Urinary bladder (tissue), 4 donors: ENCODE results near the gene TMEM45B. TPM values are rescaled to one million over a fixed set of nuclear protein-coding genes. Genes with fewer than 3 reads are reported as not detected.
"Not testable (repeated sequence)": the region's sequence is repeated elsewhere in the genome, so short reads cannot be mapped to it uniquely, and the experiment has no call there.

ENCODE experiments used
- DNase-seq: peaks from one replicate; pipeline ENCODE4 v3.0.0-alpha.2; 2015; ENCODE audit errors: extremely low spot score
- H3K27ac ChIP-seq: one replicate; pipeline ENCODE4 v1.5.1; 2013; ENCODE audit warnings: low read depth, mild to moderate bottlenecking, moderate library complexity
- H3K36me3 ChIP-seq: one replicate; pipeline ENCODE4 v1.6.1; 2013; ENCODE audit warnings: mild to moderate bottlenecking, moderate library complexity; ENCODE audit not compliant: insufficient read depth
- H3K4me1 ChIP-seq: one replicate; pipeline ENCODE4 v1.6.1; 2013; ENCODE audit warnings: mild to moderate bottlenecking, moderate library complexity; ENCODE audit not compliant: insufficient read depth
- H3K4me3 ChIP-seq: one replicate; pipeline ENCODE4 v1.5.1; 2013; ENCODE audit warnings: low read depth, low read length
- WGBS: extraction: QIAGEN DNeasy Blood & Tissue Kit; methylation state at CpG from one replicate; pipeline ENCODE4 v1.1.7; 2013; 5-methylcytosine and 5-hydroxymethylcytosine counted together
- polyA plus RNA-seq: library from polyadenylated mRNA; stranded (reverse); fragments of 200-250 nt; gene quantifications from one replicate; pipeline ENCODE4 v1.2.3, GENCODE V29; 2013
- total RNA-seq: library from RNA; depleted of rRNA; stranded (reverse); fragments of >200 nt; gene quantifications from one replicate; pipeline ENCODE4 v1.2.3, GENCODE V29; 2014
- donor health status: healthy with polysubstance abuse.
- donor health status: healthy.

The TMEM45B gene
- total and polyA plus RNA-seq, 2 donors, result 4.5 to 18.2 TPM

GRCh38 chr11:129819237-129819636 is 3.6 kb downstream of the TMEM45B start:
- Histone ChIP-seq H3K36me3 (no peaks in the 10 kb centered on the region), H3K4me3 (no peak overlapping the region), H3K4me1 (peaks cover 2% of the 10 kb centered on the region), H3K27ac (no peak overlapping the region)
- WGBS, result 66% methylated on average over 9 of the region's 9 CpGs
- DNase-seq, result no peak

GRCh38 chr11:129820228-129820627 is 4.6 kb downstream of the TMEM45B start:
- not testable (repeated sequence) for DNase-seq, H3K4me3 ChIP-seq, H3K36me3 ChIP-seq, H3K27ac ChIP-seq, H3K4me1 ChIP-seq
- 94% methylated on average over 6 of the region's 6 CpGs for WGBS

DNA sequence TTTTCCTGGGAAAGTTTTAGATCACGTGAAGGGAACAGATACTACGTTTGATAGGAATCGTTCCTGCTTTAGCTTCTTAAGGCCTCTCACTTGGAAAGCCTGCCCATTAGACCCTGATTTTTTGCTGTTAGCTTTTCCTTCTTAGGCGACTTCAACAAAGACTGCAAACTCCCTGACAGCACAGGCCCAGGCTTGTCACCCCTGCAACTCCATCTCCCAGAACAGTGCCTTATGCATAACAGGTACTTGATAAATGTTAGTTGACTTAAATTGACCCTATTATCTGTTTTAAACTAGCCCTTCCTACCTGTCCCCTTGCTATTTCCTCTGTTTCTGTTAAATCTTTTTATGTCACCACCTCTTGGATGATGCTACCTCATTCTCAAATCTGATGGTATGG is 7.6 kb downstream of the TMEM45B start:
- not testable (repeated sequence) for H3K36me3 ChIP-seq, DNase-seq, H3K4me3 ChIP-seq, H3K27ac ChIP-seq, H3K4me1 ChIP-seq
- 77% methylated on average over 4 of the region's 4 CpGs for WGBS

- not testable (repeated sequence) for H3K4me1 ChIP-seq, H3K4me3 ChIP-seq, H3K36me3 ChIP-seq, H3K27ac ChIP-seq, DNase-seq
- 74% methylated on average over 3 of the region's 3 CpGs for WGBS
Measured at GRCh38 chr11:129823799-129824198, 8.2 kb downstream of the TMEM45B start.

DNA sequence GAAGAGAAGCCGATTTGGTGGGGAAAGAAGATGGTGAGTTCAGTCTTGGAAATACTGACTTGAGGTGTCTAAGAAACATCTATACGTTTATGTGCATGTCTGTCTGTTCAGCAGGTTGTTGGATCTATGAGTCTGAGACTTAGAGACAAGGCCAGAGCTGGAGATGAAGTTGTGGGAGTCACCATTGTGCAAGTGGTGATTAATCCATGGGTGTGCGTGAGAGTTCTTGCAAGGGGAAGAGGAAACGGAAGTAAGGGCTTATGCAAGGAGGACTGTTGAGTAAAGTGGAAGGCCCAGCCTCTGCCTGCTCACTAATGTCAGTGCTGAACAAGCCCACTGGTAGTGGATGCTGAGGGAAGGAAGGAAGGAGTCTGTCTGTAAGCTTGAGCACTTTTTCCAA is 9.7 kb downstream of the TMEM45B start:
- 74% methylated on average over 4 of the region's 4 CpGs for WGBS
- no peak overlapping the region for H3K27ac ChIP-seq

DNA sequence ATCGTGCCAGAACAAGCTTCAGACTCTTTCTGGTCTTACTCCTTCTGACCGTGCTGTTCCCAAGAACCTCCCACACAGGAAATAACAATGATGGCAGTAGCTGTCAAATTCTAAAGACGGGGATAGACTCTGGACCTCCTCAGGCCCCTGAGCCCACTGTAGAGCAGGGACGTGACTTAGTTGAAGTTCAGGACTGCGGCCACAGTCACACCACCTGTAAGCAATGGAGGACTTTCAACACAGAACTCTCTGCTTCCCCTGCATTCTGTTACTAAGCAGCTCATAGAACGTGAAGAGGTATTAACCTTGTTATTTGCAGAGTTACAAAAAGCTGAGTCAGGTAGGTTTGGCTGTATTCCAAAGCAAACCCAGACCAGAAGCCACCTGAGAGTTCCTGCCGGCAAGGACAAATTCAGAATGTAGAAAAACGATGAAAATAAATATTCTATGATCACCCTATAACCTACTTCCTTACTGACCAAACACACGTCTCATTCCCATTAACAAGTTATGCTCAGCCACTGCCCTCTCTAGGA is 12.7 kb downstream of the TMEM45B start:
- H3K4me1 ChIP-seq, result no peaks in the 10 kb centered on the region
- no peaks in the 10 kb centered on the region for H3K36me3 ChIP-seq
- peak; percentile 79 for DNase-seq
- no peak overlapping the region for H3K4me3 ChIP-seq
- 52% methylated on average over 9 of the region's 9 CpGs for WGBS
- no peak overlapping the region for H3K27ac ChIP-seq

More for the DNA sequence above, 9.7 kb downstream of the TMEM45B start:
- Histone ChIP-seq H3K4me3 (no peak overlapping the region), H3K36me3 (no peaks in the 10 kb centered on the region), H3K4me1 (no peaks in the 10 kb centered on the region)
- no peak for DNase-seq

GRCh38 chr11:129829497-129829896 is 13.8 kb downstream of the TMEM45B start:
- not testable (repeated sequence) for H3K4me1 ChIP-seq, H3K36me3 ChIP-seq, DNase-seq, H3K4me3 ChIP-seq, H3K27ac ChIP-seq

- DNase-seq, H3K4me1 ChIP-seq: not testable (repeated sequence)
- 87% methylated on average over 4 of the region's 4 CpGs for WGBS
Measured at GRCh38 chr11:129831227-129831626, 15.6 kb downstream of the TMEM45B start.

DNA sequence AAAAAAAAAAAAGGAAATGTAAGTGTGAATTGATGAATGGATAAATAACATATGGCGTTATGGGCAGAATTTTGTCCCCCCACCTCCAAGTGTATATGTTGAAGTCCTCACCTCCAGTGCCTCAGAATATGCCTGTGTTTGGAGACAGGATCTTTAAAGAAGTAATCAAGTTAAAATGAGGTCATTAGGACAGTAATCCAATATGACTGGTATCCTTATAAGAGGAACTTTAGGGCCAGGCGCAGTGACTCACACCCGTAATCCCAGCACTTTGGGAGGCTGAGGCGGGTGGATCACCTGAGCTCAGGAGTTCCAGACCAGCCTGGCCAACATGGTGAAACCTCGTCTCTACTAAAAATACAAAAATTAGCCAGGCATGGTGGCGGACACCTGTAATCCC is 17.6 kb downstream of the TMEM45B start:
- H3K36me3 ChIP-seq, DNase-seq: not testable (repeated sequence)

More at GRCh38 chr11:129831227-129831626, 15.6 kb downstream of the TMEM45B start:
- not testable (repeated sequence) for H3K36me3 ChIP-seq, H3K4me3 ChIP-seq, H3K27ac ChIP-seq

DNA sequence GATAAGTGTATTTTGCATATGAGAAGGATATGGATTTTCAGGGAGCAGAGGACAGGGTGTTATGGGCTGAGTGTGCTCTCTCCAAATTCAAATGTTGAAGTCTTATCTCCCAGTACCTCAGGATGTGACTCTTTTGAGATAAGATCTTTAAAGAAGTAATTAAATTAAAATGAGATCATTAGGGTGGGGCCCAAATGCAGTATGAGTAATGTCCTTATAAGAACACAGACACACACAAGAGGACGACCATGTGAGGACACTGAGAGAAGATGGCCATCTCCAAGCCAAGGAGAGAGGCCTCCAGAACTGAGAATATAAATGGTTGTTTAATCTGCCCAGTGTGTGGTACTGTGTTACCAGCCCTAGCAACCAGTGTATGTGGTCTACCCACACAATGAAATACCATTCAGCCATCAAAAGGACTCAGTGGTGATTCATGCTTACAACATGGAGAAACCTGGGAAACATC is 20.8 kb downstream of the TMEM45B start:
- not testable (repeated sequence) for H3K27ac ChIP-seq, H3K36me3 ChIP-seq, DNase-seq, H3K4me1 ChIP-seq, H3K4me3 ChIP-seq
- 78% methylated on average over 1 of the region's 1 CpG for WGBS

More for the DNA sequence above, 17.6 kb downstream of the TMEM45B start:
- not testable (repeated sequence) for H3K4me1 ChIP-seq, H3K4me3 ChIP-seq, H3K27ac ChIP-seq
- 84% methylated on average over 6 of the region's 6 CpGs for WGBS

- Histone ChIP-seq H3K4me1 (no peaks in the 10 kb centered on the region), H3K36me3 (no peaks in the 10 kb centered on the region), H3K27ac (no peak overlapping the region), H3K4me3 (no peak overlapping the region)
- 91% methylated on average over 9 of the region's 9 CpGs for WGBS
- DNase-seq, result no peak
Measured at GRCh38 chr11:129836979-129837378, 21.3 kb downstream of the TMEM45B start.

GRCh38 chr11:129840236-129840635 is 24.6 kb downstream of the TMEM45B start:
- Histone ChIP-seq H3K4me3 (no peak overlapping the region), H3K36me3 (no peaks in the 10 kb centered on the region), H3K4me1 (no peaks in the 10 kb centered on the region), H3K27ac (no peak overlapping the region)
- WGBS, result 59% methylated on average over 4 of the region's 4 CpGs
- DNase-seq, result no peak

GRCh38 chr11:129842138-129842537 is 26.5 kb downstream of the TMEM45B start:
- Histone ChIP-seq H3K36me3 (no peaks in the 10 kb centered on the region), H3K4me3 (no peak overlapping the region), H3K27ac (no peak overlapping the region), H3K4me1 (no peaks in the 10 kb centered on the region)
- no peak for DNase-seq
- 95% methylated on average over 2 of the region's 2 CpGs for WGBS

DNA sequence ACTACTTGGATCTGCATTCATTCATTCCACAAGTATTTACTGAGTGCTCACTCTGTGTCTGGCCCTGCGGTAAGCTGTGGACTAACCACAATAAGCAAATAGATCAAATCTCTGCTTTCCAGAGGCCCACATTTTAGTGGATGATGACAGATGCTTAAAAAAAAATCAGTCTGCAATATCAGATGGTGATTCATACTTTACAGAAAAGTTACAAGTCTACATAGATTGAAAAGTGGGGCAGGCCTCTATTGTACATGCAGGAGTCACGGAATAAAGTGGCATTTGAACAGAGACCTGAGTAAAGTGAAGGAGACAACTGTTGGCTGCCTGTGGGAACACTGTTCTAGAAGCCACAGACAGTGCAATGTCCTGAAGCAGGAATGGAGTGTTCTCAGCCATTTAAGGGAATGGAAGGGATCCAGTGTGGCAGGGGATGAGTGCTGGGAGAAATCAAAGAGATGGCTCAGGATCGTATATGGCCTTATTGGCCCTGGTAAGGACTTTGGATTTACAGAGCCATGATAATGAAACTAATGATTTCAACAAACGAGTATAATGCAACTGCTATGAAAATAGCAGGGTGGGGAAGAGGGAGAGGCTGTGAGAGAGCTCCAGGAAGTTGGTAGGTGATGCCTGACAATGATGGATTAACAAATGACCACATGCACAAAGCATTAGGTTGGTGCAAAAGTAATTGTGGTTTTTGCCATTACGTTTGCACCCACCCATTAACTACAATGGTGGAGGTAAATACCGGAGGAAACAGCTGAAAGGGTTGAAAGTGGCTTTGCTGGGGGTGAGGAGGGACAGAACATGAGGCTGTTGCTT is 31.1 kb downstream of the TMEM45B start:
- DNase-seq, result peak; percentile 53
- Histone ChIP-seq H3K4me3 (no peak overlapping the region), H3K36me3 (no peaks in the 10 kb centered on the region), H3K4me1 (no peaks in the 10 kb centered on the region), H3K27ac (no peak overlapping the region)
- 44% methylated on average over 6 of the region's 6 CpGs for WGBS
